GM18507 (cell line): ENCODE measurements around the gene CIZ1.
"Not testable (repeated sequence)": the region's sequence is repeated elsewhere in the genome, so short reads cannot be mapped to it uniquely, and the experiment has no call there.

Experiments
- DNase-seq: peaks from one replicate; pipeline ENCODE4 v3.0.0; 2011; ENCODE audit warnings: low read depth; ENCODE audit not compliant: insufficient read length; ENCODE audit errors: extremely low spot score
- FAIRE-seq: peaks from 2 replicates; lab custom pipeline; 2011; peaks lifted over from hg19 to GRCh38; lab: Jason Lieb, UNC

CIZ1 gene, protein sequence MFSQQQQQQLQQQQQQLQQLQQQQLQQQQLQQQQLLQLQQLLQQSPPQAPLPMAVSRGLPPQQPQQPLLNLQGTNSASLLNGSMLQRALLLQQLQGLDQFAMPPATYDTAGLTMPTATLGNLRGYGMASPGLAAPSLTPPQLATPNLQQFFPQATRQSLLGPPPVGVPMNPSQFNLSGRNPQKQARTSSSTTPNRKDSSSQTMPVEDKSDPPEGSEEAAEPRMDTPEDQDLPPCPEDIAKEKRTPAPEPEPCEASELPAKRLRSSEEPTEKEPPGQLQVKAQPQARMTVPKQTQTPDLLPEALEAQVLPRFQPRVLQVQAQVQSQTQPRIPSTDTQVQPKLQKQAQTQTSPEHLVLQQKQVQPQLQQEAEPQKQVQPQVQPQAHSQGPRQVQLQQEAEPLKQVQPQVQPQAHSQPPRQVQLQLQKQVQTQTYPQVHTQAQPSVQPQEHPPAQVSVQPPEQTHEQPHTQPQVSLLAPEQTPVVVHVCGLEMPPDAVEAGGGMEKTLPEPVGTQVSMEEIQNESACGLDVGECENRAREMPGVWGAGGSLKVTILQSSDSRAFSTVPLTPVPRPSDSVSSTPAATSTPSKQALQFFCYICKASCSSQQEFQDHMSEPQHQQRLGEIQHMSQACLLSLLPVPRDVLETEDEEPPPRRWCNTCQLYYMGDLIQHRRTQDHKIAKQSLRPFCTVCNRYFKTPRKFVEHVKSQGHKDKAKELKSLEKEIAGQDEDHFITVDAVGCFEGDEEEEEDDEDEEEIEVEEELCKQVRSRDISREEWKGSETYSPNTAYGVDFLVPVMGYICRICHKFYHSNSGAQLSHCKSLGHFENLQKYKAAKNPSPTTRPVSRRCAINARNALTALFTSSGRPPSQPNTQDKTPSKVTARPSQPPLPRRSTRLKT

DNA sequence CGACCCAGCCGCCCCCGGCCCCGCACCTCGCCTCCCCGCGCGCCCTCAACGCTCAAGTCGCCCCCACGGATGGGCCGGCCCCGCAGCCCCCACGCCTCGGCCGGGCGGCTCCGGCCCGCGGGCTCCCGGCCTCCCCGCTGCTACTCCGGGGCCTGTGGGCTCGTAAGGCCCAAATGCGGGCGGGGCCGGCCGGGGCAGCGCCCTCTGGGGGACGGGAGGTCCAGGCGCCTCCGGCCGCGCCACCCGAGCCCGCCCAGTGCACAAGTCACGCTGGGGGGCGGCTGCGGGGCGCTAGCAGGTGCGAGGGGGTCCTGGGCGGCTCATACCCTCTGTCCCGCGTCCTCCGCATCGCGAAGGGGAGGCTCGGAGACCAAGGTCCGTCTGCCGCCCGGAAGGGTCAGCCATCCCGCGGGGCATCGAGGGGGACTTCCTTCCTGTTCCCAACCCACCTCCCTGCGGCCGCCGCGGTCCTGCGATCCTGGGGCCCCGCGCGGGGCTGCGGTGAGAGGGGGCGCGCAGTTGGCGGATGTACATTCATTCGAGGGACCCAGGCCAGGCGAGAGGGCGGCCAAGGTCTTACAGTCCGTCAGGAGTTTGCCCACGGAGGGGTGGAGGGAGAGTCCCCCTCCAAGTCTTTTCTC lies at the start of gene CIZ1:
Gene CIZ1 (minus strand): TSS at position 167 of the 641 bp plus-strand sequence. CDS start 715 bp downstream, outside the sequence.
- FAIRE-seq (no peak), DNase-seq (peak; percentile 83)

DNA sequence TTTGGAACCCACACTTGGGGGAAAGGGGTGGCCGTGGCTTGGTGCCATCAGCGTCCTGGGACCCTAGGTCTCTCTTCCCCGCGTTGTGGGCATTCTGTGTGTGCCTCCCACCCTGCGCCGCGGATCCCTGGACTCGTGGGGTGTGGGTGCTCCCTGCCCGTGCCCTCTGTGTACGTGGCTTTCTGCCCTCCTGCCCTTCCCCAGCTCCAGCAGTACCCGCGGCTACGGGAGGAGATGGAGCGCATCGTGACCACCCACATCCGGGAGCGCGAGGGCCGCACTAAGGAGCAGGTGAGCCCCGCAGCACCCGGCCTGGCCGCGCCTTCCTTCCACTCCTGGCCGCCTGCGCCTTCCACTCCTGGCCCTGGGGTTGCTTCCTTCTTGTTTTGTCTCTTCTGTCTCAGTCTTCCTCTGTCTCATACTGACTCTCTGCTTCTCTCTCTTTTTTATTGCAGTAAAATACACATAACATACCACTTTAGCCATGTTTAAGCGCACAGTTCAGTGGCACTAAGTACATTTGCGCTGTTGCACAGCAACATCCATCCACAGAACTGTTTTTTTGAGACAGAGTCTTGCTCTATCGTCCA lies 42.5 kb upstream of the CIZ1 start:
- FAIRE-seq = no peak

DNA sequence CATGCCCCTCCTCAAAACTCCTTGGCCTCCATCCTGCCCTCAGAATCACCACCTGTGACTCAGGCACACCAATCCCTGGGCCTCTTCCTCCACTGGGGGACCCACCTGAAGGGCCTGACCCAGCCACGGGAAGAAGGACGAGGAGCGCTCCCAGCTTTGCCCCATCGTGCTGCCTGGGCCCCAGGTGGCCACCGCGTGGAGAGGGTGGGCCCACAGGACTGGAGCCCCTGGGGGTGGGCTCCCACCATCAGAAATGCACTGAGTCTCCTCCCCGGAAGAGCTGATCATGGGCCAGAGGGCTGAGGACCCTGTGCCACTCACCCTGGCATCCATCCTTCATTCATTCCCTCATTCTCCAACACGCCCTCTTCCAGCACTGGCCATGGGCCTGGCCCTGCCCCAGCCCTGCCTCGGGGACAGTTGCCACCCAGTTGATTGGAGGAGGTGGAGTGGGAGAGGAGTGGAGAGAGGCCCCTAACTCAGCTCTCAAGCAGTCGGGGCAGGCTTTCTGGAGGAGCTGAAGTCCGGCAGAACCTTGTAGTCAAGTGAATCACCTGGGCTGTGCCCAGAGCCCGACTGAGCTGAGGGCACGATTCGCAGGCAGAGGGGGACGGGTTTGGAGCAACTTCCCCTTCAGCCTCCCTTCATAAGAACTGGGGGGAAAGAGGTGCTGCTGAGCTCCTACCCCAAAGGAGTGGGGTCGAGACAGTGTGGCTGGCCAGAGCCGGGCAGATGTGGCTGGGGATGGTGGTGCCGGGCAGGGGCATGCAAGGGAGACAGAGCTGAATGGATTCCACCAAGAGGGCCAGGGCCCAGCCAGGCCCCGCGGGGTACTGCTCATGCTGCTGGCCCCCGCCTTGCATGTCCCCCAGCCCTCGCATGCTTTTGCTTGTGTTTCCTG lies 41.4 kb upstream of the CIZ1 start:
- DNase-seq = no peak
- FAIRE-seq = no peak

More for the DNA sequence above, 42.5 kb upstream of the CIZ1 start:
- DNase-seq = no peak

DNA sequence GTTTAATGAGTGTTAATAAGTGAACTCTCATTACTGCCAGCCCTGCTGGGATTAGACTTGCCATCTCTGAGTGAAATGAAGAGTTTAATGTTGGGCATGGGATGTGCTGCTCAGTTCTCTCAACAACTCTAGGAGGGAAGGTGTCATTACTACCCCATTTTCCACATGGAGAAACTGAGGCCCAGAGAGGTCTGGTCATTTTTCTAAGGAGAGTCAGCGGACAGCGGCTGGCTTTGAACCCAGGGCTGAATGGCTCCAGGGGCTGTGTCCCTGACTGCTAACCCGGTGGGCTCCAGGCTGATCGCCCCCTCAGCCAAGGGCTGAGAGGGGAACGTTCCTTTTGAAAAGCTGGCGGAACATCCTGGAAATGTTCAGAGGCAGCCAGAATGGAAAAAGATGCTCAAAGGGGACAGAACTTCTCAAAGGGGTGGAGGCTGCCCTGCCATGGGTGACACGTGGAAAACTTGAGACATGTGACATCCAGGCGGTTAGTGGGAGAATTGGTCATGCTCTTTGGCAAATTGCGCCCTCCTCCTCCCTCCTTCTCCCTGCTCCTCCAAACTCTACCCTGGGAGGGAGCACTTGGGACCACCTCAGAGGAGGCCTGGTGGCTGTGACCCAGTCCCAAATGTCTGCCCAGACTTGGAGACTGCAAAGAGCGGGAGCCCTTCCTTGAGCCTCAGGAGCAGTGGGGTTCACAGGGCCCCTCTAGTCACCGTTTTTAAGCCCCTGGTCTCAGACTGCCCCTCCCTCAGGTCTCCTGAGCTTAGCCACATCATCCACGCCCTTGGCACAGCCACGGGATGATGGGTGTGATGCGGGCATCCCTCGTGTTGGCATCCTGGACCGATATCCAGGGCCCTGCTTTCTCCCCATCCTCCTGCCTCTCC lies 40.5 kb upstream of the CIZ1 start:
- FAIRE-seq (no peak), DNase-seq (no peak)

DNA sequence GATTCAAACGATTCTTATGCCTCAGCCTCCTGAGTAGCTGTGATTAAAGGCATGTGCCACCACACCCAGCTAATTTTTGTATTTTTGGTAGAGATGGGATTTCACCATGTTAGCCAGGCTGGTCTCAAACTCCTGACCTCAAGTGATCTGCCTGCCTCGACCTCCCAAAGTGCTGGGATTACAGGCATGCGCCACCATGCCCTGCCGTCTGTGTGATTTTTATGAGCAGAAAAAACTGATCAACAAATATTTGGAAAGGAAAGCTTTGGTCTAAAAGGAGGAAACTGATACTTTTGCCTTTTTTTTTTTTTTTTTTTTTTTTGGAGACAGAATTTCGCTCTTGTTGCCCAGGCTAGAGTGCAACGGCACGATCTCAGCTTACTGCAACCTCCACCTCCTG lies 39.5 kb upstream of the CIZ1 start:
- FAIRE-seq, DNase-seq: not testable (repeated sequence)

DNA sequence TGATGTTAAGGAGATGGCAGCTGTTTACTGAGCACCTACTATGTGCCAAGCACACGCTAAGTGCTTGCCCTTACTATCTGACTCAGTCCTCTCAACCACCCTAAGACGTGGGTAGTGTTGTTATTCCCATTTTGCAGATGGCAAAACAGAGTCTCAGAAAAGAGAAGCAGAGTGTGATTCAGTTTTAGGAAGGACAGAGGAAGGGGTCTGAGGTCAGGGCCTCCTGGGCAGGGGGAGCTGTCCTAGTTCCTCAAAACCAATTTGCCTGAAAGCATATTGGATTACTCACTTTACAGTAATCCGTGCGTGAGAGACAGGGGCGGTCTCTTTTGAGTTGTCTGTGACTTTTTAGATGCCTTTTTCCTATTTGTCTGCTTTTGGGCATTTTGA lies 35.0 kb upstream of the CIZ1 start:
- DNase-seq = no peak

DNA sequence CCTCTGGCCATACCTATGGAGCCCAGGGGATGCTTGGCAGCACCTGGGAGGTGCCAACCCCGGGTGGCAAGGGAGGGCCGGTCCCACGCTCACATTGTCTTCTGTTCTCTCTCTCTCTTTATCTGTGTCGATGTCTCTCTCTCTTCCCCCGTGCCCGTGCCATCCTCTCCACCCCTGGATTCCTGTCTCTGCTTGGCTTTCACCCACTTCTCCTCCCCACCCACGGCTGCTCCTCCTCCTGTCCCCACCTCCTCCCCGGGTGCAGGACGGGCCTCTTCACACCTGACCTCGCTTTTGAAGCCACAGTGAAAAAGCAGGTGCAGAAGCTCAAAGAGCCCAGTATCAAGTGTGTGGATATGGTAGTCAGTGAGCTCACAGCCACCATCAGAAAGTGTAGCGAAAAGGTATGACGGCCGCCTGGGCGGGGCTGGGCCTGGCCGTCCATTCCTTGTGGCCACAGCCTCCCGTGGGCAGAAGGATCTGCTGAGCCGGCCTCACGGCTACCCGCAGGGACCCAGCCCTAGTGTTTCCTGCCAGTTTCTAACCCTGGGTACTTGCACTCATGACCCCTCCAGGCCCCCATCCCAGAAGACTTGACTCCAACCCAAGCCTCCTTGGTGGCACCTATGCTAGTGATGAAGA lies 34.5 kb upstream of the CIZ1 start:
- DNase-seq = no peak
- no peak for FAIRE-seq

More for the DNA sequence above, 35.0 kb upstream of the CIZ1 start:
- FAIRE-seq = no peak

DNA sequence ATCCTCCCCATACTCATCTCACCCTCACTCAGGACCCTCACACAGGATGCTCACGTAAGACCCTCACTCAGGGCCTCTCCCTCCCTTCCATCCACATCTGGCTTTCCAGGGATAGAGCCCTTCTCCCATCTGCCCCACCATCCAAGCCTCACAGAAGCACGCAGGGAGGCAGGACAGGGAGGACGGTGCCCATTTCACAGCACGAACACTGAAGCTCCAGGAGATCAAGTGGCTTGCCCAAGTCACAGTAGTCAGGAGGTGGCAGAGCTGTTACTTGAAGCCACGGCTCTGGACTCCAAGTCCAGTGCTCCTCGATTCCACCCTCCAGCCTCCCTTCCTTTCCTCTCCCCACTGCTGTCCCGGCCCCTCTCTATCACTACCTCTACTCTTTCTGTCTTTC lies 33.5 kb upstream of the CIZ1 start:
- FAIRE-seq = no peak
- no peak for DNase-seq

DNA sequence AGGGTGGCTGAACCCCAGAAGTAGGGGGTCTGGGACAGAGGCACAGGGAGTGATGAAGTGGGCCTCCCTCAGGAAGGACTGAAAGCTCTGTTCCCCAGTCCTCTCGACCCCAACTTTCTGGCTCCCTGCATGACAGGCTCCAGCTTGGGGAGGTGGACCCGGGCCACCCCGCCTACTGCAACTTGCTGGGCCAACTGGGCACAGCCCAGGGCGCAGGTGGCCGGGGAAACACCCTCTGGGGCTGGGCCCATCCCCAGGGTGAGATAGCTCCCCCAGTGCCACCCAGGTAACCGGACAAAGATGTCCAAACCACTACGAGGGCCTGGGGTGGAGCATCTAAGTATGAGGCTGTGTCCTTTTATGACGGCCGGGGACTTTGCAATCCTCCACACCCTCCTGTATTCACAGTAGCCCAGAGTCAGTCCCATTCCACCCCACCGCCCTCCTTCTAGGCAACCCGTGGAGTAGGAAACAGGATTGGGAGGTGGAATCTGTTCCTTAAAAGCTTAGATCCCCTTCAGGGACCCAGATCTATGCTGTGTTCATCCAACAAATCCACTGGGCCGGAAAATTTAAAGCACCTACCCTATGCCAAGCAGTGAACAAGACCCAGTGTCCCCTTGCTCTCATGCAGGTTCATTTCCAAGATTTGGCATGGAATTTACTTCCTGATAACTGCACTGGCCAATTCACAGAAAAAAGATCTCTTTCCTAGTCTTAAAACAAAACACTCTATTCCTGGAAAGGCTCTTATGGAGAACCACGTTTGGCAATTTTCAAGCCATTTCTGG lies 31.7 kb upstream of the CIZ1 start:
- DNase-seq = no peak
- FAIRE-seq = no peak

DNA sequence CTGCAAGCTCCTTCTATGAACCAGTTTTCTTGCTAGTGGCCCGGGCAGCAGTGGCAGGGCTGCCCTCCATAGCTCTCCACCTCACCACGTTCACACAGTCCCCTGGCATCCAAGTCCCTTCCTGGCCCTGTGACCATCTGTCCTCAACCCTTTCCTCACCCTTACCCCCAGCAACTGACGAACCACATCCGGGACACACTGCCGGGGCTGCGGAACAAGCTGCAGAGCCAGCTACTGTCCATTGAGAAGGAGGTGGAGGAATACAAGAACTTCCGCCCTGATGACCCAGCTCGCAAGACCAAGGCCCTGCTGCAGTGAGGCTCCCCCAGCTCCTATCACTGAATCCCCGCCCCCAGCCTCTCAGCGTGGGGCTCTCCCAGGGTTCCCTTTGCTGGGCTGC lies 30.7 kb upstream of the CIZ1 start:
- no peak for DNase-seq
- FAIRE-seq = no peak

DNA sequence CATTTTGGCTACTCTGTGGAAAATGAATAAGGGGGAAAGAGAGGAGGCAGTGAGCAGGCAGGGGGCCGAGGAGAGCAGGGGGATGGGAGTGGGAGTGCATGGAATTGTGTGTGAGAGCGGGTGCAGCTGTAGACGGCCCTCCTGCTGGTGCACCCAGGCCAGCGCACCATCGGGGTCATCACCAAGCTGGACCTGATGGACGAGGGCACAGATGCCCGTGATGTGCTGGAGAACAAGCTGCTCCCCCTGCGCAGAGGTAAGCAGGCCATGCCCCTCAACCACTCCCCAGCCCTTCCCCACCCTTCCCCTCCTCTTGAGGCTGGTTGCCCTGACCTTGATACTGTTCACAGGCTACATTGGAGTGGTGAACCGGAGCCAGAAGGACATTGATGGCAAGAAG lies 28.5 kb upstream of the CIZ1 start:
- no peak for FAIRE-seq

DNA sequence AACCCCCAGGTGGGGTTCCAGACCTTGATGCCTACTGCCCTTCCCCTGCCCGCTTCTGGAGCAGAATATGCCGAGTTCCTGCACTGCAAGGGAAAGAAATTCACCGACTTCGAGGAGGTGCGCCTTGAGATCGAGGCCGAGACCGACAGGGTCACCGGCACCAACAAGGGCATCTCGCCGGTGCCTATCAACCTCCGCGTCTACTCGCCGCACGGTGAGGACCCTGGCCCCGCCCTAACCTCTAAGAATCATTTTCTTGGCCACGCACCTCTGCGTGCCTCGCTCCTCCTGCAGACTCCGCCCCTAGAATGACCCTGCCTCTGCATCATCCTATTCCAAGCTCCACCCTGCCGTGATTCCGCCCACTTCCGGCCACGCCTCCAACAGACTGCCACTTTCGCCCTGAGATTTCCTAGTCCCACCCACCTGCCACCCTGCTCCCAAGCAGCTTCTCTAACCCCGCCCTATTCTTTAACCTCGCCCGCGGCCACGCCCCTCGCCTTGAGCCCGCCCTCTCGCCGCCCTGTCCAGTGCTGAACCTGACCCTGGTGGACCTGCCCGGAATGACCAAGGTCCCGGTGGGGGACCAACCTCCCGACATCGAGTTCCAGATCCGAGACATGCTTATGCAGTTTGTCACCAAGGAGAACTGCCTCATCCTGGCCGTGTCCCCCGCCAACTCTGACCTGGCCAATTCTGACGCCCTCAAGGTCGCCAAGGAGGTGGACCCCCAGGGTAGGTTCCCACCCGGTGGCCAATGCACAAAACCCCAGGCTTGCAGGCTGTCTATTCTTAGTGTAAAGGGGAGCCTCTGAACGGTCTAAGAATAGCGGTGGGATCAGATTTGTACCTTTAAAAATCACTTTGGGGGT lies 27.4 kb upstream of the CIZ1 start:
- FAIRE-seq (peak; percentile 98), DNase-seq (peak; percentile 92)

More for the DNA sequence above, 28.5 kb upstream of the CIZ1 start:
- no peak for DNase-seq

DNA sequence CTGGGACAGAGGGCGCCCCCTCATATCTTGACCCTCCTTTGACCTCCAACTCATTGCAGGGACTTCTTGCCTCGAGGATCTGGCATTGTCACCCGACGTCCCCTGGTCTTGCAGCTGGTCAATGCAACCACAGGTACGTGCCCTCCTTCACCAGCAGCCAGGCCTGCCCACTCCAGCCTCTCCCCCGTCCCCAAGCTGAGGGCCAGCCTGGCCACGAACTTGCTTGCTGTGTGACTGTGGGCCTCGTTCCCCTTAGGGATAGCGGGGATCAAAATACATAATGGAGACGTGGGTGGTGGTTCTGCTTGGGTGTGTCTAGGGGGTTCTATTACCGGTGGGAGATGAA lies 26.8 kb upstream of the CIZ1 start:
- DNase-seq (no peak), FAIRE-seq (no peak)

DNA sequence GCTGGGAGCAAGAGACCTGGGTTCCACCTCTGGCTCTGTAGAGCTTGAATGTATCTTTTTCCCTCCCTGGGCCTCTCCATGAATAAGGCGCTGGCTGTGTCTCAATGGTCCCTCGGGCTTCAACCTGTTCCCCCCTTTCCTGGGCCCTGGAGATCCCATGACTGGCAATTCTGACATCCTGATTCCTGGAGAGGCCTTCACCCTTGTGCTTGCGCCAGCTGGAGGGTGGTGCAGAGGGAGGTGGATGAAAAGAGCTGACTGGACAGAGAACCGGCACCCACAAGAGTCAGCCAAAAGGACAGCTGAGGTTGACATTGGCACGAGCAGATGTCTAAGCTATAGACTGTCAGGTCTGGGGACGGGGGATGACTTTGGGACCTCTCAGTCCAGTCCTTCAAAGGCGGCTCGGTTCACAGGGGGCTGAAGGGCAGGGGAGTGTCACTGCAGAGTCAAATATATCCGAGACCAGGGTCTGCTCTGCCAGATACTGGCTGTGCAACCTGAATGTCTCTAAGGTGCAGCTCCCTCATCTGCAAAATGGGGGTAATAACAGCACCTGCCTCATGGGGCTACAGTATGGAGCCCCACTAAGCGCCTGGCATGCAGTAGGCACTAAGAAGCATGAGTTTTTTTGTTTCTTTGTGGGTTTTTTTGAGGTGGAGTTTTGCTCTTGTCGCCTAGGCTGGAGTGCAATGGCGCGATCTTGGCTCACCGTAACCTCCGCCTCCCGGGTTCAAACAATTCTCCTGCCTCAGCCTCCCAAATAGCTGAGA lies 25.6 kb upstream of the CIZ1 start:
- DNase-seq (no peak), FAIRE-seq (no peak)
